NCI-H187 treated with DMSO at 0.1 percent for 48 hours (cell line): ENCODE measurements around the gene CORO1C.
A peak's percentile ranks its signal among the peaks of the same experiment; 100 is the strongest.
"Not testable (repeated sequence)": the region's sequence is repeated elsewhere in the genome, so short reads cannot be mapped to it uniquely, and the experiment has no call there.

Source experiments
- DNase-seq: peaks from one replicate; lab custom pipeline; 2025; lab: John Stamatoyannopoulos, UW

The CORO1C gene

DNA sequence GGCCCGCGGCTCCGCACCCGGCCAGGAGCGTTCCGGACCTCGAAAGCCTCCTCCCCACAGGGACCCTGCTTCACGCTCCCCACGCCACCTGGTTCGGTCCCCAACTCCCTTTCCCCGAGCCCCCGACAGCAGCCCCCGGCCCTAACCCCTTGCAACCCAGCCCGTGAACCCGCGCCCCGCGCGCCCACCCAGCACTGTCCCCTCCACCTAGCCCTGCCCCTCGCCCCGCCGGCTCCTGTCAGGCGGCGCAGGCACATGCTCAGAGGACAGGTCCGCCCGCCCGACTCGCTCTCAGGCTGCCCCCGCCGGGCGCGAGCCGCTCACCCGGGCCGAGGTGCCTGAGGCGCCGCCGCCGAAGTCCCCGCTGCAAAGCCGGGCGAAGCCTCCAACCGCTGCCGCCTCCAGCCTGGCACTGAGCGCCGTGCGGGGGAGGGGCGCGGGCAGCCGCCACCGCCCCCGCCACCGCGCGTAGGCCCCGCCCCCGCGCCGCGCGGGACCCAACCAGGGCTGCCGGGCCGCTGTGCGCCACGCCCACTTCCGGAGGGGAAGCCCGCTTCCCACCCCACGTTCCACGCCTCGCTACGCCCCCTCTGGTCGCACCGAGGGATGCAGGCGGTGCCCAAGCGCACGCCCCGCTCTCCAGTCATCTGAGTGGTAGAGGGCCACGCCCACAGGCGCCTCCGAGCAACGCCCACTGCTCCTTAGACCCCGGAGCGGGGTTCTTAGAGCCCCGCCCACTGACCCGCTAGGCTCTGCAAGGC is at the start of gene CORO1C:
Gene CORO1C (minus strand): TSS at position 414 of the 761 bp plus-strand sequence. CDS start 30,200 bp downstream, outside the sequence.
- peak; percentile 72 for DNase-seq

DNA sequence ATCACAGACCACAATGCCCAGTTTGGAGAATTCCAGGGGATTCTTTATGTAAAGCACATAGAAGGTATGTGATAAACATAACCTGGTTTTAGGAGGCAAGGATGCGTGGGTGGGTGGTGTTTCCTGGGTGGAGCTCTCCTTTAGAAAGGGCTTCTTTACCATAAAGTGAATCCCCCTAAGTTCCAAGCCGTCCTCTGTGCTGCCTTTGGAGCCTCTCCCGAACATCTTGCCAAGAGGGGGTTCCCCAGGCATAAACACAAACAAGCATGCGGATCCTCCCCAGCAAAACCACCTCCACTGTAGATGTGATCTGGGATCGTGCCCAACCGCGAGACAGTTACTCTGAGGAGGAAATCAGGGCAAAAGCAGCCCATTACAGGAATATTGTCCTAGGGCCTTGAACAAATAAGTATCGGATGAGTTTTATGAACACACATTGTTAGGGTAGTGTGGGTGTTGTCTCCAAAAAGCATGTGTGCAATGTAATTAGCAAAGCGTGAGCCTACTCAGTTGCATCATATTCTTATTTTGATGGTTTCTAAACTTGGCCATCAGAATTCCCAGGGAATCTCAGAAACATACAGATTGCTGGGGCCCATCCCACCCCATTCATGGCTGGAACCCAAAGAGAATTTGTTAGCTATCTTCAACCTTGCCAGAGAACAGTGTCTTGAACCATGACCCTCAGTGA is 48.8 kb upstream of the CORO1C start:
- DNase-seq = no peak

DNA sequence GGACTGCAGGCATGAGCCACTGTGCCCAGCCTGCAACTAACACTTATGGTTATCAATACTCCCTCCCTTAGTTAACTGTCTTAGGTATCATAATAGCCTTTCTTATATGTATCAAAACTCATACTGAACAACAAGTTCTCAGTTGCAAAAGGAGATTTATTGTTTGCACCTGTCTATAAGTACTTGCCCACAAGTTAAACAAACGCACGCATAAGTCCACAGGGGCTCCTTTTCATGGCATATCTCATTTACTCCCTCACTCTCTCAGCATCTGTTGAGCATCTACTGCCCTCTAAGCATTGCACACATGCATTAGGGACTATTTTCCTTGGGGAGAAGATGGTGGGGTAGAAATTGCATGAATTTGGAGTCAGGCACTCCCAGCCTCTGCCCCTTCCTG is 46.7 kb upstream of the CORO1C start:
- peak; percentile 82 for DNase-seq

DNA sequence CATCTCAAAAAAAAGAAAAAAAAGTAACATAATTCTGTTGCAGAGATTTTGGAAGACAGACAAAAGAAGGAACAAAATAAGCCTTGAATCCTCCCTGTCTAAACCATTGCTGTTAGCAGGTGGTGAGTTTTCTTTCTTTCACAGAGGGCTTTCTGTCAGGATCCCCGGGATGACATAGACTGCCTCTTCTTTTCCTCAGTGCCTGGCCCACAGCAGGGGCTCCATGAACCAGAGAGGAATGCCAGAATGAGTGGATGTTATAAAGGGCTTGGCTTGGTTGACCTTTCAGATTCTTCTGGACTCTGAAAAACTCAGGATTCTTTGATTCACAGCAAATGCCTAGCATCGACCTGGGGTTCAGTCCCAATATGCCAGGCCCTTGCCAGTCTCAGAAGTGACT is 45.8 kb upstream of the CORO1C start:
- no peak for DNase-seq

DNA sequence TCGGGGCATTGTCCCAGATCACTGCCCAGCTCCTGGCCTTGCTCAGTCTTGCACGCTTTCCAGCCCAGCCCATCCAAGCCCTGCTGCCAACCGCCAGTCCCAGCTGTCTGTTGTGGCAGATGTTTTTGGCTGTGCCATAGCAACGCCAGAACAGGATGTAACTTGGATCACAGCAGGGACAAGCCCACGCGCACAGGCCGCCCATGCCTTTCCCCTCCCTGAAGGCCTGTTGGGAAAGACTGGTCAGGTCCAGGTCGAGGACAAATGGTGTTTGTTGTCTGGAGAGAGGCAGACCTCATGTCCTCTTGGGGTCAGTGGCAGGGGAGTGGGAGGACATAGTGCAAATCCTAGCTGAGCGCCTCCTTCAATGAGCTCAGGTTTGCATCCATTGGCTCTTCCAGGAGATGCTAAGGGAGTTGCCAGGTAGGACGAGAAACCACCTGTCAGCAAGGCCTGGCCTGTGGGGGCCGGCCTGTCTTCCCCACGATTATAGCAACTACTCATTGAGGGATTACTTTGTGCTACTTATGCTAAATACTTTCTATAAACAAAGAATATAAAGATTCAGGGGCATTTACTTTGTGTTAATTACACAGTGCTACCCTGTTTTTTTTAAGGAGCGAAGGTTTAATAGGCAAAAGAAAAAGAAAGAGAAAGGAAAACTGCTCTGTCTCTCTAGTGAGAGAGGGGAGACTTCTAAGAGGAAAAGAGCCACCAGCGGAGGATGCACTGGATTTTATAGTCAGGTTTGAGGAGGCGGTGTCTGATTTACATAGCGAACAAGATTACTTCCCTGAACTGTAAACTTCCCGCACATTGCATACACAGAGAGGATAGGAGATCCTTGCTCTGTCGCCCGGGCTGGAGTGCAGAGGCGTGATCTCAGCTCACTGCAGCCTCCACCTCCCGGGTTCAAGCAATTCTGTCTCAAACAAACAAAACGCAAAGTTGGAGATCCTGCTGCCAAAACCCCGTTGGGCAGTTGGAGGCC is 42.8 kb upstream of the CORO1C start:
- no peak for DNase-seq

DNA sequence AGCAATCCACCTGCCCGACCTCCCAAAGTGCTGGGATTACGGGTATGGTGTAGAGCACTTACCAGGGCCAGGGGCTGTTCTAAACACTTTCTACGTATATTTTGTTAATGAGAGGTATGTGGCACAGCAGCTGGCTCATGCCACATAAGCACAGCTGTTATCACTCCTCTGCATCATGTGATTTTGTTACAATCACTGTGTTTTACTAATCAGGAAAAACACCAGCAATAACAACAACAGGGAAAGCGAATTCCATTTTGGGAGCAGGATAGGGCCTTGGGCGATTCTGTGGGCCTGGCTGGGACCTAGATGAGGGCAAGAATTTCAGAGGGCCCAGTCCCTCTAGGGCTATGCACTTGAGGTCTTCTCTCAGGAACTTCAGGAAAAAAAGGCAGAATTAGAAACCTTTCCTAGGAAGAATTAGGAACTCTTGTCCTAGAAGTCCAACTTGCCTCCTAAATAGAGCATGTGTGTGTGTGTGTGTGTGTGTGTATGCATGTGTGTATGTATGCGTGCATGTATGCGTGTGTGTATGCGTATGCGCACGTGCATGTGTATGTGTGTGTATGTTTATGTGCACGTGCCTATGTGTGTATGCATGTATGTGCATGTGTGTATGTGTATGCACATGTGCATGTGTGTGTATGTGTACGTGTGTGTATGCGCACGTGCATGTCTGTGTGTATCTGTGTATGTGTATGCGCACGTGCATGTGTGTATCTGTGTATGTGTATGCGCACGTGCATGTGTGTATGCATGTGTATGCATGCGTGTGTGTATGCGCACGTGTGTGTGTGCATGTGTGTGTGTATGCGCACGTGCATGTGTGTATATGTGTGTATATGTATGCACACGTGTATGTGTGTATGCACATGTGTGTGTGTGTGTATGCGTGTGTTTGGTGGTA is 41.8 kb upstream of the CORO1C start:
- DNase-seq = no peak

DNA sequence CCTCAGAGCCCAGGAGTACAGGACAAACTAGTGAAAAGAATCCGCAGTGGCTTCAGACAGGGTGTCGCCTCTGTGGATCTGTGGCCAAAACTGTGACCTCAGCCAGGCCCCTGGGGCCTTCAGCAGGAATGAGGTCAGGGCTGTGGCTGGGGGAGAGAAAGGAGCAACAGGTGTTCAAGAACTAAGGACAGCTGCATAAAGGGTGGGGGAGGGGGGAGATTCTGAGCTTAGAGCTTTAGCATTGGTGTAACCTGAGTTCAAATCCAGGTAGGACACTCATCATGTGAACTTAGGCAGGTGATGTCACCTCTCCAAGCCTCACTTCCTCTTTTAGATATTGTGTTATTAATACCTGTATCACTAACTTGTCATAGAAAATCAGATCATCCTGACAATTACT is 40.9 kb upstream of the CORO1C start:
- DNase-seq = no peak

DNA sequence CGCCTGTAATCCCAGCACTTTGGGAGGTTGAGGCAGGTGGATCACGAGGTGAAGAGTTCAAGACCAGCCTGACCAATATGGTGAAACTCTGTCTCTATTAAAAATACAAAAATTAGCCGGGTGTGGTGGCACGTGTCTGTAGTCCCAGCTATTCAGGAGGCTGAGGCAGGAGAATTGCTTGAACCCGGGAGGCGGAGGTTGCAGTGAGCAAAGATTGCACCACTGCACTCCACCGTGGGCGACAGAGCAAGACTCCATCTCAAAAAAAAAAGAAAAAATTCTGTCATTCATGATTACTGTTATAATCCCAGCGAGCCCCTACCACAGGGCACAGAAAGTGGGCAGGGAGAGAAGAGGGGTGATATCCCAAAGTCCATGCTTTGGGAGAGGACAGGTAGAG is 40.5 kb upstream of the CORO1C start:
- DNase-seq = not testable (repeated sequence)

DNA sequence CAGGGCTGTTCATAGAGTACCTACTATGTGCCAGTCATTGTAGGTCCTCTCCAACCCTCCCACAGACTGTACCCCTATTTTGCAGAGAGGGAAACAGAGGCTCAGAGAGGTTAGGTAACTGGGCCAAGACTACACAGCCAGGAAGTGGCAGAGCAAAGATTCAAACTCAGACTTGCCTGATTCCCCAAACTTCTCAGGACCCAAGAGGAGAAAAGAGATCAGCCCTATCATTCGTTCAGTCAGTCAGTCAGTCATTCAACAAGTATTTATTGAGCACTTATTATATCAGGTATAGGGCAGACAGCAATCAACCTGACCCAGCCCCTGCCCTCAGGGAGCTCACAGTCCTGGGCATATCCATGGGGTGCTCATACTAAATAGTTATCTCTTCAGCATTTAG is 39.6 kb upstream of the CORO1C start:
- DNase-seq = no peak

DNA sequence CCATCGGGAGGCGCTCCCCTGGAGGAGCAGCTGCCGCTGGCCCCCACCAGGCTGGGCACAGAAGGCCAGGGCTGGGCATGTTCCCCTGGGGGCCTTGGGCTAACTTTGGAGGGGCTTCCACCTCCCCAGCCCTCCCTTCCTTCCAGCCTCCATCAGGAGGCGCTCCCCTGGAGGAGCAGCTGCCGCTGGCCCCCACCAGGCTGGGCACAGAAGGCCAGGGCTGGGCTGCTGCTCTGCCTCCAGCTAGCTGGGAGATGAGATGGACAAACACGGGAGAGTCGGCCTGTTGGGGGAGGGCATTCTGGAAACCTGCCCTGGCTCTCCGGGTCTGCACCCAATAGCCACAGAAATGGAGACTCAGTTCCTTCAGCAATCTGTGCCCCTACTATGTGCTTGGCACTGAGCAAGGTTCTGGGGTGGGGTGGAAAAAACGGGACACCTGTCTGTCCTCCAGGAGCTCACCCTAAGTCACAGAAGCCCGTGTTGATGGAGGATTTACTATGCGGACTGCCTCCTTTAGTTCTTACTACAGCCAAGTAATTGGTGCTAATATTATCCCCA is 39.0 kb upstream of the CORO1C start:
- no peak for DNase-seq

DNA sequence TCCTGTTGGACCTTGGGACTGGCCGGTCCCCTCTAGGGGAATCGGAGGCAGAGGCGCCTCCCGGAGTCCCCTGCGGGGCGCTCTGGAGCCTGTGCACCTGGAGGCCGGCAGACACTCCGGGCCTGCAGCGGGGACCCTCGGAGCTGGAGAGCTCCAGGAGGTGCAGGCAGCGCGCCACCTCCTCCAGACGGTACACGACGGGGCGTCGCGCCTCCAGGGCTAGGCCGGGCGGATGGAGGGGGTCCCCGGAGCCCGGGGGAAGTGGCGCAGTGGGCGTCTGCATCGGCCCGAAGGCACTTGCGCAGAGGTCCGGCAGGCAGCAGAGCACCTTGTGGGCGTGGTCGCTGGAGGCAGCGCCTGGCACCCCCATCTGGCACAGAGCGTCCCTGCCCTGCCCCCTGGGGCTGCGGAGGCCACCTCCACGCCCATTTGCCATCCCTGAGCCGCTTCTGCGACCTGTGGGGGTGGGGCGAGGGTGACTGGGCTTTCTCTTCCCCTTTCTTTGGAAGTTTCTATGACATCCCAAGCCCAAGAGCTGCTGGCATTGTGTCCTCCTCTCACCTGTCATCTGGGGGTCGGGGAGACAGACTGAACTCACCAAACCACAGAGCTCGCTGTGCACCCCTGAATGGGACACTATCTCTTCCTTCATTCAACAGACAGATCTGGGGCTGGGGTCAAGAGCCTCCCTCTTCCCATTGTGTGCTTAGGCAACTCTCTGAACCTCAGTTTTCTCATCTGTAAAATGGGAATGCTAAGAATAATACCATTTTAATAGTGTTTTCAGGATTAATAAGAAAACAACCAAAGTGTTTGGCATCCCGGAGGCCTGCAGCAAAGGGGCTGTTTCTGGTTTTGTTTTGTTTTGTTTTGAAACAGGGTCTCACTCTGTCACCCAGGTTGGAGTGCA is 37.5 kb upstream of the CORO1C start:
- no peak for DNase-seq

DNA sequence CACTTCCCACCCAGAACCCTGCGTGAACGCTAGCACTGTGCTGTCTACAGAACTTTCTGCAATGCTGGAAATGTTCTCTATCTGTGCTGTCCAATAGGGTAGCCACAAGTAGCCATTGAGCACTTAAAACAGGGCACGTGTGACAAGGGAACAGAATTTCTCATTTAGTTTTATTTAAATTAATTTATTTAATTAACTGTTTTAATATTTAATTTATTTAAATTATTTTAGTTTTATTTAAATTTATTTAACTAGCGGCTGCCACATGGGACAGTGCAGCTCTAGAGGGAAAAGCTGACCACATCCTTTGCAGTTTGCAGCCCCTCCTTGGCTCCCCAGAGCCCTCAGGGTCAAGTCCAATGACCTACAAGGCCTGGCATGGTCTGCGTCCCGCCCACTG is 35.0 kb upstream of the CORO1C start:
- DNase-seq = no peak

DNA sequence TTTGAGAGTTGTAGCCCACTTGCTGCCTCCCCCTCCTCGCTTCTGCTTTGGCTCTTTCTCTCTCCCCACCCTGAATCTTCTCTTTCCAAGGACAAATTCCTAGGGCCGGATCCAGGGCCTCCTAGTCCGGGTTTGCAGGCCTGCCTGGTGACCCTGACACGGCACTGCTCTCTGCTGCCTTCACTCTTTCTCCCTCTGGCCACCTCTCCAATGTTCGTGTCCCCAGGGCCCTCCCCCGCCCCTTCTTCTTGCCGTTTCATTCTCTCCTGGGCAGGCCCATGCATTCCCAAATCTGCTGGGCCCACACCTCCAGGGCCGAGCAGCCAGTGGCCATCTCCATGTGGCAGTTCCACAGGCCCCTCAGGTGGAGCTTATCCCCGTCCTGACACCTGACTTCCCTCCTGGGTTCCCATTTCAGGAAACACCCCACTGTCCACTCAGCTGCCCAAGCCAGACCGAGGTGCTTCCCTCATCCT is 34.0 kb upstream of the CORO1C start:
- DNase-seq = no peak

DNA sequence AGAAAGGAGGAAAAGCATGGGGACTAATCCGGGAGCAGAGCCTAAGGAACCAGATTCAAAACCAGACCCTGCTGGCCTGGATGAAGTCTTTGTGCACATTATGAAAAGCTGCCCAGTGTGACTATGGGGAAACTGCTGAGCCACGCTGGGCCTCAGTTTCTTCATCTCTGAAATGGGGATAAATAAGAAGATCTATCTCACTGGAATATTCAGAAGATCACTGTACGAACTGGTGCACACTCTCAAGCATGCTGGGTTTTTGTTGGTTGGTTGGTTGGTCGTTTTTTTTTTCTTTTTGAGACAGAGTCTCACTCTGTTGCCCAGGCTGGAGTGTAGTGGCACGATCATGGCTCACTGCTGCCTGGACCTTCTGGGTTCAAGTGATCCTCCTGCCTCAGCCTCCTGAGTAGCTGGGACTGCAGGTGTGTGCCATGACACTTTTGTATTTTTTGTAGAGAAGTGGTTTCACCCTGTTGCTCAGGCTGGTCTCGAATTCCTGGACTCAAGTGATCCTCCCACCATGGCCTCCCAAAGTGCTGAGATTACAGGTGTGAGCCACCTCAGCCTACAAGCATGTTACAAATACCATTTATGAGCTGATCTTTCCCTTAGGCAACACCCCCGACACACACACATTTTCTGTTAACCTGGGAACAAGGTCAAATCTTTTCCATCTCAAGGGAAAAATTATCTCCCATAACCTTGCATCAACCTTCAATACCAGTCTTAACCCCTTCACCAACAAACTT is 33.4 kb upstream of the CORO1C start:
- DNase-seq = no peak

DNA sequence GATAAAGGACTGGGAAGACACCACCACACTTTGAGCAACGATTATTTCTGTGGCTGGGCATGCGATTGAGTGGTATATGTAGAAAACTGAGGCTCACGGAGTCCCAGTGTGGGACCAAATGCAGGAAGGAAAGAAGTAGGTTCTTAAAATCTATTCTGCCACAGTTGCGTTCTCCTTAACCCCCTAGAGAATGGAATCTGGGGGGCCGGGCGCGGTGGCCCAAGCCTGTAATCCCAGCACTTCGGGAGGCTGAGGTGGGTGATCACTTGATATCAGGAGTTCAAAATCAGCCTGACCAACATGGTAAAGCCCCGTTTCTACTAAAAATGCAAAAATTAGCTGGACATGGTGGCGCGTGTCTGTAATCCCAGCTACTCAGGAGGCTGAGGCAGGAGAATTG is 29.9 kb upstream of the CORO1C start:
- no peak for DNase-seq

DNA sequence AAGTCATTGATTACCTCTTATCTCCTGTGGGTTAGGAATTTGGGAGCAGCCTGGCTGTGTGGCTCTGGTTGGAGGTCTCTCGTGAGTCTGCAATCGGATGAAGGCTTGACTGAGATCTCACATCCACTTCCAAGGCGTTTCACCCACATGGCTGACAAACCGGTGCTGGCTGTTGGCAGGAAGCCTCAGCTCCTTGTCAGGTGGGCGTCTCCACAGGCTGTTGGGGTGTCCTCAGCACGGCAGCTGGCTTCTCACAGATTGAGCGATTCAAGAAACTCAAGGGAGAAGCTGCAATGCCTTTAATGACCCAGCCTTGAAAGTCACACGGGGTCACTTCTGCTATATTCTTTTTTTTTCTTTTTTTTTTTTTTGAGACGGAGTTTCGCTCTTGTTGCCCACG is 28.6 kb upstream of the CORO1C start:
- DNase-seq = no peak

DNA sequence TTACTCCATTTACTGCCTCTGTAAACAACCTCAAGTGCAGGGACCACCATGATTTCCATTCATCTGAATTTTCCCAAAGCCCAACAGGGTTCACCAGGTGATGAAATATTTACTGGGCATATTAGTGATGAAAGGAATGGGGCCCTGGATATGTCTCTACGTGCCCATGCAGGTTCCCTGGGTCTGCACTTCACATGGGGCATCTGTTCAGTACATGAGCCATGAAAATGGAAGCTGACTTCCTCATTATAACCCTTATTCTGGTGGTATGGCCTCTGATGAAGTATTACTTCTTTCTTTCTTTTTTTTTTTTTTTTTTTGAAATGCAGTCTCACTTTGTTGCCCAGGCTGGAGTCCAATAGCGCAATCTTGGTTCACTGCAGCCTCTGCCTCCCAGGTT is 26.5 kb upstream of the CORO1C start:
- no peak for DNase-seq

DNA sequence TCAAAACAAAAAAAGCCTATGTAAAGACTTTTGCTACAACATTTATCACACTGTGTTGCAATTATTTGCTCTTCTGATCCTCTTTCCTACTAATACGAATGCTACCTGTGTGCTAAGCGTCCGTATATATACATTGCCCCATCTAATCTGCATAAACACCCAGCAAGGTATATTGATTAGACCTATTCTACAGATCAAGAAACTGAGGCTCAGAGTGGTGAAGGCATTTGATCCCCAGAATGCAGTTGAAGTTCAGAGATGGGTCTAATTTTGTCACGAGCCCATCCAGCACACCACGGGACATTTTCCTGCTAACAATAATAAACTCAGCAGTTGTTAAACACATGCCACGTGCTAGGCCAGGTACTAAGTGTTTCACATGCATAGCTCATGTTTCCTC is 25.1 kb upstream of the CORO1C start:
- DNase-seq = no peak

DNA sequence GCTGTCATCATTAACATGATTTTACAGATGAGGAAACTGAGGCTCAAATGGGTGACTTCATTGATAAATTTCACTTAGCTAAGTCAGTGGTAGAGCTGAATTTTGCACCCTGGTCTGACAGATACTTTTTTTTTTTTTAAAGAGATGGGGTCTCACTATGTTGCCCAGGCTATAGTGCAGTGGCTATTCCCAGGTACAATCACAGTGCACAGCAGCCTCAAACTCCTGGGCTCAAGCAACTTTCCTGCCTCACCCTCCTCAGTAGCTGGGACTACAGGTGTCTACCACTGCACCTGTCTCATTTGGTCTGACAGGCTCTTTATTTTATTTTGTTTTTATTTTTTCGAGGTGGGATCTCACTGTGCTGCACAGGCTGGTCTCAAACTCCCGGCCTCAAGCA is 24.2 kb upstream of the CORO1C start:
- DNase-seq = no peak
